H1 (cell line): ENCODE measurements around the gene TARS2. TPM values are rescaled to one million over a fixed set of nuclear protein-coding genes. Genes with fewer than 3 reads are reported as not detected.

Experiments used
- CTCF ChIA-PET: fragments of 300-600 bp; sonication (Branson Sonifier 250); formaldehyde crosslinking; loops from one replicate; lab custom pipeline; 2021; ENCODE audit not compliant: partially characterized antibody; lab: Charles Lee
- POLR2A ChIA-PET: fragments of 300-600 bp; sonication (Branson Sonifier 250); formaldehyde crosslinking; loops from one replicate; lab custom pipeline; 2021; ENCODE audit warnings: inconsistent platforms; ENCODE audit not compliant: partially characterized antibody; lab: Charles Lee
- DNase-seq, 2 experiments: peaks; one replicate each; pipeline versions ENCODE4 v3.0.0 to v3.0.0-alpha.2; 2010 to 2022; ENCODE audit warnings: low spot score in 2 of 2, low read depth in 1 of 2, mixed read lengths in 1 of 2
- FAIRE-seq: peaks from 2 replicates; lab custom pipeline; 2011; peaks lifted over from hg19 to GRCh38; lab: Jason Lieb, UNC
- H2AFZ ChIP-seq: 2 replicates; pipeline ENCODE4 v1.8.1; 2012; ENCODE audit warnings: low read length, inconsistent platforms
- H2AK5ac ChIP-seq: 2 replicates; pipeline ENCODE4 v1.6.1; 2013; ENCODE audit warnings: low read depth, low read length
- H2BK120ac ChIP-seq: replicated peaks from 2 replicates; pipeline ENCODE3; 2013; ENCODE audit warnings: low read depth, low read length, inconsistent platforms
- H2BK12ac ChIP-seq: 2 replicates; pipeline ENCODE4 v1.6.1; 2013; ENCODE audit warnings: low read depth, low read length
- H2BK15ac ChIP-seq: 2 replicates; pipeline ENCODE4 v1.6.1; 2013; ENCODE audit warnings: low read length
- H2BK20ac ChIP-seq: 2 replicates; pipeline ENCODE4 v1.6.1; 2013; ENCODE audit warnings: low read length
- H2BK5ac ChIP-seq: 2 replicates; pipeline ENCODE4 v1.6.1; 2013; ENCODE audit warnings: low read depth, low read length
- H3K14ac ChIP-seq: 2 replicates; pipeline ENCODE4 v1.6.1; 2013; ENCODE audit warnings: inconsistent platforms; ENCODE audit not compliant: insufficient read length
- H3K18ac ChIP-seq: 2 replicates; pipeline ENCODE4 v1.6.1; 2013; ENCODE audit warnings: low read length; ENCODE audit errors: extremely low read depth
- H3K23ac ChIP-seq: 2 replicates; pipeline ENCODE4 v1.6.1; 2013; ENCODE audit warnings: inconsistent platforms; ENCODE audit not compliant: insufficient read length
- H3K23me2 ChIP-seq: 2 replicates; pipeline ENCODE4 v1.6.1; 2013; ENCODE audit warnings: low read depth, low read length
- H3K27ac ChIP-seq: 2 replicates; pipeline ENCODE4 v1.6.1; 2011; ENCODE audit warnings: low read depth, low read length, inconsistent platforms
- H3K27me3 ChIP-seq, 4 experiments: replicated peaks in 1 of 4; 1 replicate in 1 of 4; 2 replicates in 3 of 4; pipeline versions ENCODE4 v1.6.1 to v1.8.1; 2011 to 2013; ENCODE audit warnings: low read length in 3 of 4, mild to moderate bottlenecking in 3 of 4, inconsistent platforms in 2 of 4, mixed read lengths in 2 of 4, moderate library complexity in 1 of 4; ENCODE audit not compliant: control insufficient read depth in 3 of 4, insufficient read depth in 3 of 4; ENCODE audit errors: extremely low read depth in 1 of 4
- H3K36me3 ChIP-seq, 4 experiments: 2 replicates each; pipeline versions ENCODE4 v1.6.1 to v1.8.1; 2011 to 2013; ENCODE audit warnings: mild to moderate bottlenecking in 4 of 4, low read length in 3 of 4, moderate library complexity in 2 of 4, control low read depth in 1 of 4, inconsistent platforms in 1 of 4; ENCODE audit not compliant: insufficient read depth in 4 of 4, control insufficient read depth in 2 of 4
- H3K4ac ChIP-seq: replicated peaks from 2 replicates; pipeline ENCODE3; 2013; ENCODE audit warnings: low read length, low read depth, mixed read lengths, inconsistent platforms; ENCODE audit not compliant: insufficient read length
- H3K4me1 ChIP-seq, 4 experiments: replicated peaks in 1 of 4; 1 replicate in 1 of 4; 2 replicates in 3 of 4; pipeline versions ENCODE4 v1.6.1 to v1.8.1; 2011 to 2013; ENCODE audit warnings: low read length in 3 of 4, inconsistent platforms in 2 of 4, mixed read lengths in 1 of 4; ENCODE audit not compliant: insufficient read depth in 4 of 4, control insufficient read depth in 3 of 4
- H3K4me2 ChIP-seq, 2 experiments: 2 replicates each; pipeline versions ENCODE4 v1.6.1 to v1.8.1; 2011 to 2013; ENCODE audit warnings: low read depth in 2 of 2, low read length in 2 of 2, control low read depth in 1 of 2, inconsistent platforms in 1 of 2, mild to moderate bottlenecking in 1 of 2; ENCODE audit not compliant: insufficient read depth in 1 of 2
- H3K4me3 ChIP-seq, 4 experiments: fragments of 200-600, 300-600 bp in 1 of 4; sonication (generic), shearing (Covaris generic), sonication (Bioruptor Twin) in 1 of 4; 2 replicates each; pipeline versions ENCODE4 v1.5.1 to v1.8.1; 2011 to 2016; ENCODE audit warnings: low read length in 4 of 4, low read depth in 3 of 4, control low read depth in 2 of 4, inconsistent platforms in 2 of 4, mild to moderate bottlenecking in 2 of 4, mixed read lengths in 1 of 4, moderate library complexity in 1 of 4; ENCODE audit not compliant: insufficient read depth in 2 of 4; ENCODE audit errors: extremely low read depth in 1 of 4
- H3K56ac ChIP-seq: replicated peaks from 2 replicates; pipeline ENCODE3; 2013; ENCODE audit warnings: low read depth, mild to moderate bottlenecking, mixed read lengths, low read length, inconsistent platforms; ENCODE audit not compliant: insufficient read length
- H3K79me1 ChIP-seq: 2 replicates; pipeline ENCODE4 v1.6.1; 2013; ENCODE audit warnings: low read depth, low read length, control low read depth
- H3K79me2 ChIP-seq, 2 experiments: 2 replicates each; pipeline versions ENCODE4 v1.6.1 to v1.8.1; 2012 to 2013; ENCODE audit warnings: low read length in 2 of 2, mild to moderate bottlenecking in 2 of 2, inconsistent platforms in 1 of 2; ENCODE audit not compliant: insufficient read depth in 2 of 2, control insufficient read depth in 1 of 2
- H3K9ac ChIP-seq, 4 experiments: replicated peaks in 1 of 4; 1 replicate in 1 of 4; 2 replicates in 3 of 4; pipeline versions ENCODE4 v1.6.1 to v1.8.1; 2011 to 2013; ENCODE audit warnings: low read depth in 3 of 4, low read length in 3 of 4, control low read depth in 2 of 4, mild to moderate bottlenecking in 2 of 4, moderate library complexity in 2 of 4, inconsistent platforms in 1 of 4; ENCODE audit errors: extremely low read depth in 1 of 4
- H3K9me3 ChIP-seq, 2 experiments: 2 replicates each; pipeline versions ENCODE4 v1.6.1 to v1.8.1; 2012 to 2013; ENCODE audit warnings: mild to moderate bottlenecking in 2 of 2, moderate library complexity in 2 of 2, control low read depth in 1 of 2, inconsistent platforms in 1 of 2, low read depth in 1 of 2, low read length in 1 of 2, mixed read lengths in 1 of 2; ENCODE audit not compliant: insufficient read depth in 2 of 2
- H4K20me1 ChIP-seq, 2 experiments: replicated peaks in 1 of 2; 2 replicates each; pipeline versions ENCODE3 to v1.8.1; 2011 to 2013; ENCODE audit warnings: inconsistent platforms in 2 of 2, low read length in 2 of 2, mild to moderate bottlenecking in 1 of 2; ENCODE audit not compliant: insufficient read depth in 2 of 2, control insufficient read depth in 1 of 2
- H4K5ac ChIP-seq: 2 replicates; pipeline ENCODE4 v1.6.1; 2013; ENCODE audit warnings: low read length, low read depth, mixed read lengths, inconsistent platforms; ENCODE audit not compliant: insufficient read length
- H4K8ac ChIP-seq: 2 replicates; pipeline ENCODE4 v1.8.0; 2013; ENCODE audit warnings: mild to moderate bottlenecking, moderate library complexity, low read length, inconsistent platforms; ENCODE audit not compliant: insufficient read depth; ENCODE audit errors: extremely low read depth
- H4K91ac ChIP-seq: replicated peaks from 2 replicates; pipeline ENCODE3; 2013; ENCODE audit warnings: low read length, mixed read lengths, inconsistent platforms; ENCODE audit not compliant: insufficient read length
- ASH2L ChIP-seq: fragments of 200-600, 300-600 bp; sonication (generic); IDR thresholded peaks from one replicate; pipeline ENCODE4 v1.7.1; 2017; ENCODE audit warnings: low read length
- BCL11A ChIP-seq, 2 experiments: IDR thresholded peaks; one replicate each; pipeline ENCODE4 v1.6.1; 2011; ENCODE audit warnings: low read depth in 2 of 2, low read length in 2 of 2, mild to moderate bottlenecking in 2 of 2
- HDAC2 ChIP-seq, 2 experiments: fragments of 300-600 bp in 1 of 2; sonication (generic) in 1 of 2; IDR thresholded peaks; 2 replicates each; pipeline ENCODE4 v1.6.1; 2011 to 2012; ENCODE audit warnings: low read depth in 2 of 2, low read length in 2 of 2, mild to moderate bottlenecking in 2 of 2, moderate library complexity in 2 of 2, borderline replicate concordance in 1 of 2, inconsistent platforms in 1 of 2
- SIX5 ChIP-seq: IDR thresholded peaks from 2 replicates; pipeline ENCODE4 v1.6.1; 2011; ENCODE audit warnings: mild to moderate bottlenecking, low read depth, low read length
- SP1 ChIP-seq: IDR thresholded peaks from 2 replicates; pipeline ENCODE4 v1.6.1; 2011; ENCODE audit warnings: low read depth, low read length
- SP4 ChIP-seq: IDR thresholded peaks from 2 replicates; pipeline ENCODE4 v1.6.1; 2012; ENCODE audit warnings: low read length, inconsistent platforms
- ZNF274 ChIP-seq: IDR thresholded peaks from 2 replicates; pipeline ENCODE4 v1.7.0; 2012; ENCODE audit warnings: low read length, borderline replicate concordance; ENCODE audit errors: extremely low read depth
- WGBS, 2 experiments: shearing (Covaris generic) in 1 of 2; methylation state at CpG; one replicate each; pipeline versions ENCODE4 v1.1.6 to v1.1.7; 2013 to 2015; ENCODE audit warnings: low lambda C conversion rate in 2 of 2, mixed read lengths in 2 of 2, inconsistent platforms in 1 of 2, low coverage in 1 of 2, missing lambda C conversion rate in 1 of 2; ENCODE audit not compliant: insufficient replicate concordance in 2 of 2, insufficient coverage in 1 of 2, insufficient read length in 1 of 2; ENCODE audit errors: extremely low coverage in 1 of 2, missing lambda C conversion rate in 1 of 2; 5-methylcytosine and 5-hydroxymethylcytosine counted together
- polyA plus RNA-seq, 7 experiments: library from polyadenylated mRNA; depleted of rRNA in 3 of 7; stranded (reverse) in 5 of 7; unstranded in 2 of 7; fragments of >200 nt in 5 of 7; fragments of 200-250 nt in 2 of 7; gene quantifications; 1 replicate in 5 of 7; 2 replicates in 1 of 7; 4 replicates in 1 of 7; pipeline versions ENCODE4 v1.2.1 to v1.2.3, GENCODE V29; 2011 to 2013; ENCODE audit warnings: missing spikeins in 2 of 7, mixed read lengths in 2 of 7
- total RNA-seq: library from RNA; stranded (reverse); fragmentation: NEBNext Ultra II Directional; extraction: Animal tissue kit (Norgen Biotek cat#: 25700); gene quantifications from 2 replicates; pipeline ENCODE4 v1.2.1, GENCODE V29; 2021
- TF ChIP-seq, protein P1 (sequence below): IDR thresholded peaks from 2 replicates; pipeline ENCODE4 v1.6.1; 2011; ENCODE audit warnings: low read length, improper control_type of control experiment
- TF ChIP-seq, protein P2 (sequence below): IDR thresholded peaks from 2 replicates; pipeline ENCODE4 v1.6.1; 2012; ENCODE audit warnings: low read length, inconsistent platforms
- TF ChIP-seq, protein P3 (sequence below): IDR thresholded peaks from 2 replicates; pipeline ENCODE4 v1.6.1; 2012; ENCODE audit warnings: inconsistent platforms

The TARS2 gene
- total and polyA plus RNA-seq, 2 of the 8 experiments (the other 6 are each of a cell fraction or from before 2014, with no cell fraction given): 38.9 to 39.1 TPM

DNA sequence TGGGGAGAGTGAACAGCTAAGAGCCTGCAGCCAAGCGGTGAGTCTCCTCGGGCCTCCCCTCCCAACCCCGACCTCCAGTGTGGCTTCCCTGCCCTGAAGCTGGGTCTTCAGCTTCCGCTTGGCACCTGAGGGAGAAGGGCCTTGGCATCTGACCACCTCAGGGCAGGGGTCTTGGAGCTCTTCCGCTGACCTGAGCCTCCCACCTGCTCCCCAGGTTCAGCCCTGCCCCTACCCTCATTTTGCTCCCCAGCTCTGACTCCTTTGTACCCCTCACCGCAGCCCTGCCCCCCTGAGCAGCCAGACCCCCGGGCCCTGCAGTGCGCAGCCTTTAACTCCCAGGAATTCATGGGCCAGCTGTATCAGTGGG lies 66.8 kb downstream of the TARS2 start:
- Histone ChIP-seq H4K5ac (no peak overlapping the region), H3K4ac (no peak overlapping the region), H2BK15ac (no peak overlapping the region), H2AFZ (no peak overlapping the region), H4K91ac (no peak overlapping the region), H3K79me2 (no peaks in the 10 kb centered on the region), H3K56ac (no peak overlapping the region), H2AK5ac (no peak overlapping the region), H2BK20ac (no peak overlapping the region), H3K27me3 (peaks cover 0 to 9% (median 2%) of the 10 kb centered on the region in 4 experiments; a peak in 4 of 7 replicates), H3K4me1 (peaks cover 2 to 21% (median 12%) of the 10 kb centered on the region in 4 experiments), H3K27ac (no peak overlapping the region), H2BK5ac (no peak overlapping the region), H3K9me3 (no peaks in the 10 kb centered on the region), H3K36me3 (peaks cover 0 to 4% (median 2%) of the 10 kb centered on the region in 4 experiments; a peak in 2 of 8 replicates), H2BK120ac (no peak overlapping the region), H3K79me1 (0 out of 2 replicates have a peak, but pooled peaks cover 3% of the 10 kb centered on the region), H4K20me1 (peaks cover 1 to 4% of the 10 kb centered on the region in 2 experiments), H3K9ac (no peak overlapping the region), H3K4me2 (no peak overlapping the region), H4K8ac (peak overlapping the region; percentile 53; the same call in 1 of the 2 replicates), H3K18ac (no peak overlapping the region), H3K23me2 (no peaks in the 10 kb centered on the region; the same call in 1 of the 2 replicates), H3K23ac (no peak overlapping the region), H3K4me3 (no peak overlapping the region), H3K14ac (no peak overlapping the region), H2BK12ac (no peak overlapping the region)
- WGBS, 2 experiments: 90% methylated on average over 8 of the region's 8 CpGs; no CpG with 5 or more reads in 1 of the 2 experiments
- POLR2A ChIA-PET: interaction anchor here (0.6 to 43.7 kb wide), 7 partner anchors 7 to 368 kb away, joined by 3 to 1380 read pairs (median 5); partner anchors contain the start of genes ENSA and MCL1
- DNase-seq: no peak
- CTCF ChIA-PET: interaction anchor here (0.6 to 1.7 kb wide), 7 partner anchors 10 to 104 kb away, joined by 3 to 11 read pairs (median 4); no protein-coding TSS in a partner anchor
- no peak for FAIRE-seq
- TF ChIP-seq HDAC2 (IDR thresholded peaks at IDR 0.05; ENCODE audit: borderline replicate concordance in 1 of 2, low read depth in 2 of 2, low read length in 2 of 2) (no peak), ZNF274 (no peak), SIX5 (no peak), ASH2L (no peak), BCL11A (IDR thresholded peaks at IDR 0.05; ENCODE audit: low read depth in 2 of 2, low read length in 2 of 2) (no peak), SP4 (no peak), SP1 (no peak)
- TF ChIP-seq, protein P1, sequence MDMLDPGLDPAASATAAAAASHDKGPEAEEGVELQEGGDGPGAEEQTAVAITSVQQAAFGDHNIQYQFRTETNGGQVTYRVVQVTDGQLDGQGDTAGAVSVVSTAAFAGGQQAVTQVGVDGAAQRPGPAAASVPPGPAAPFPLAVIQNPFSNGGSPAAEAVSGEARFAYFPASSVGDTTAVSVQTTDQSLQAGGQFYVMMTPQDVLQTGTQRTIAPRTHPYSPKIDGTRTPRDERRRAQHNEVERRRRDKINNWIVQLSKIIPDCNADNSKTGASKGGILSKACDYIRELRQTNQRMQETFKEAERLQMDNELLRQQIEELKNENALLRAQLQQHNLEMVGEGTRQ: no peak
- TF ChIP-seq, protein P2, sequence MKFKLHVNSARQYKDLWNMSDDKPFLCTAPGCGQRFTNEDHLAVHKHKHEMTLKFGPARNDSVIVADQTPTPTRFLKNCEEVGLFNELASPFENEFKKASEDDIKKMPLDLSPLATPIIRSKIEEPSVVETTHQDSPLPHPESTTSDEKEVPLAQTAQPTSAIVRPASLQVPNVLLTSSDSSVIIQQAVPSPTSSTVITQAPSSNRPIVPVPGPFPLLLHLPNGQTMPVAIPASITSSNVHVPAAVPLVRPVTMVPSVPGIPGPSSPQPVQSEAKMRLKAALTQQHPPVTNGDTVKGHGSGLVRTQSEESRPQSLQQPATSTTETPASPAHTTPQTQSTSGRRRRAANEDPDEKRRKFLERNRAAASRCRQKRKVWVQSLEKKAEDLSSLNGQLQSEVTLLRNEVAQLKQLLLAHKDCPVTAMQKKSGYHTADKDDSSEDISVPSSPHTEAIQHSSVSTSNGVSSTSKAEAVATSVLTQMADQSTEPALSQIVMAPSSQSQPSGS: no peak
- TF ChIP-seq, protein P3, sequence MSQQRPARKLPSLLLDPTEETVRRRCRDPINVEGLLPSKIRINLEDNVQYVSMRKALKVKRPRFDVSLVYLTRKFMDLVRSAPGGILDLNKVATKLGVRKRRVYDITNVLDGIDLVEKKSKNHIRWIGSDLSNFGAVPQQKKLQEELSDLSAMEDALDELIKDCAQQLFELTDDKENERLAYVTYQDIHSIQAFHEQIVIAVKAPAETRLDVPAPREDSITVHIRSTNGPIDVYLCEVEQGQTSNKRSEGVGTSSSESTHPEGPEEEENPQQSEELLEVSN: no peak
